ENCODE results near the gene BCKDK. TPM values are rescaled to one million over a fixed set of nuclear protein-coding genes. Genes with fewer than 3 reads are reported as not detected.
"Not testable (repeated sequence)": the region's sequence is repeated elsewhere in the genome, so short reads cannot be mapped to it uniquely, and the experiment has no call there.

BCKDK gene
- total RNA-seq, 1 donor from 2014 or later: 8.9 TPM

DNA sequence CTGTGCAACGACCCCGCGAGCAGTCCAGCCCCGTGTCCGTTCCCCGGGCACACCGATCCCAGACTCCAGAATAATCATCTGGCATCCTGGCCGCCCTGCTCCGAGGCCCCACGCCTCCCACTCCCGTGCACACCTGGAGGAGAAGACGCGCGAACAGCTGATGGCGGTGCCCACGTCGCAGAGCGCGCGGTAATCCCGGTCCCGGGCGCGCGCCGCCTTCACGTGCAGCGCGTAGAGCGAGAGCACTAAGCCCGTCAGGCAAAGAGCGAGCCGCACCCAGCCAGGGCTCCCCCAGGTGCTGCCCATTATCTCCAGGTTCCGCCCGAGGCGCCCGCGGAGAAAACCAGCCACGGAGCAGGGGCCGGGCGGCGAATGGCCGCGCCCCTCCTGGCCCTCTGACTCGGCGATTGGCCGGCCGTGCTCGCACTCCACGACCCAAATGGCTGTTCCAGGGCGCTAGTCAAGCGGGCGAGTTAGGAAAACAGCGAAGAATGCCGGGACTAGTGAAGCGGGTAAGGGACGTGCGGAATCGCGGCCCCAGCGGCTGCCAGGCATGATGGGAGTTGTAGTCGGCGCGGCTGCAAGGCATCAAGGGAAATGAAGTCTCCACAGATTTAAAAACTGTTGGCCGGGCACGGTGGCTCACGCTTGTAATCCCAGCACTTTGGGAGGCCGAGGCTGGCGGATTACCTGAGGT, 13.6 kb upstream of the BCKDK start, which contains the start of gene VKORC1:
TSS of gene VKORC1 (minus strand) at position 374 of the 697 bp plus-strand sequence. CDS start at position 306, 68 bp downstream.
- peak; percentile 94 for DNase-seq (ENCODE audit: low spot score)

DNA sequence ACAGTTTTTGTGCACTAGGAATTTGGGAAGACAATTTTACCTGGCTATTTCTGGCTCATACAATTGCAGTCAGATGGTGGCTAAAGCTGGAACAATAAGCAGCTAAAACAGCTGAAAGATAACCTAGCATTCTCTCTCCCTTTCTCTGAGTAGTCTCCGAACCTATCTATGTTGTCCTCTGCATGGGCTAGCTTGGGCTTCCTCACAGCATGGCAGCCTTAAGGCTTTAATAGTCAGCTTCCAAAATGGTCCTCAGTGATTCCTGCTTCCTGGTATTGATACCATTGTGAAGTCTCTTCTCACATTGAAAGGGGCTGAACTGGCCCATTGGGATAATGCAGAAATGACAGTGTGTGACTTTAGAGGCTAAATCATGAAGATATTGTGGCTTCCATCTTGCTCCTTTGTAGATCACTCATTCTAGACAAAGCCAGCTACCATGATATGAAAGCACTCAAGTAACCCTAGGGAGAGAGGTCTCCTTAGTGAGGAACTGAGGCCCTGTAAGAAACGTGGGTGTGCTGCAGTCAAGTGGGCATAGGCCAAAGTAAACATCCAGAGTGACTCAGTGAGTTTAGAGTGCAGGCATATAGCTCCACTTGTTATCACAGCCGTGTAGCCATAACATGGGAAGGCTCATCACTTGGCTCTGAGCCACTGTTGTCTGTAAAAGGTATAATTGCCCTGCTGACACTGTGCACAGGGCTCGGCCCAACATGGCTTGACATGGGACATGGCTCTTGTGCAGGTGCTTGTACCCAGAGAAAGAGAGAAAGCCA, 8.1 kb upstream of the BCKDK start:
- DNase-seq (ENCODE audit: low spot score): no peak

DNA sequence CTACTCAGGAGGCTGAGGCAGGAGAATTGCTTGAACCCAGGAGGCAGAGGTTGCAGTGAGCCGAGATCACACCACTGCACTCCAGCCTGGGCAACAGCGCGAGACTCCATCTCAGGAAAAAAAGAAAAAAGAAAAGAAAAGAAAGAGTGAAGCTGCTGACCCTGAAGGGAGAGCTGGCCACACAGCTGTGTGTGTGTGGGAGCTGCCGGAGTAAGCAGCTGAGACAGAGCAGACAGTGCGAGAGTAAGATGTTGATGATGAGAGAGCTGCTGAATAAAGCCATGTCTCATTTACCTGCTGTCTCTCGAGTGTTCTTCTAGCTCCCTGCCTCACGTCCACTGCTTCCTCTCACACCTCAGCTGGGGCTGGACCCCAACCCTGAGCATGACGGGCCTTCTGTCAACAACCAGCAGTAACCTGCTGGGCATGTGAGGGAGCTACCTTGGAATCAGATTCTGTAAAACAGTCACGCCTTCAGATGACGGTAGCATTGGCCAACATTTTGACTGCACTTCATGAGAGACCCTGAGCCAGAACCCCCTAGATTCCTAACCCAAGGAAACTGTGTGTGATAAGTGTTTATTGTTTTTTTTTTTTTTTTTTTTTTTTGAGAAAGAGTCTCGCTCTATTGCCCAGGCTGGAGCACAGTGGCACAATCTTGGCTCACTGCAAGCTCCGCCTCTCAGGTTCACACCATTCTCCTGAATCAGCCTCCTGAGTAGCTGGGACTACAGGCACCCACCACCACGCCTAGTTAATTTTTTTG, 7.1 kb upstream of the BCKDK start:
- not testable (repeated sequence) for DNase-seq (ENCODE audit: low spot score)

DNA sequence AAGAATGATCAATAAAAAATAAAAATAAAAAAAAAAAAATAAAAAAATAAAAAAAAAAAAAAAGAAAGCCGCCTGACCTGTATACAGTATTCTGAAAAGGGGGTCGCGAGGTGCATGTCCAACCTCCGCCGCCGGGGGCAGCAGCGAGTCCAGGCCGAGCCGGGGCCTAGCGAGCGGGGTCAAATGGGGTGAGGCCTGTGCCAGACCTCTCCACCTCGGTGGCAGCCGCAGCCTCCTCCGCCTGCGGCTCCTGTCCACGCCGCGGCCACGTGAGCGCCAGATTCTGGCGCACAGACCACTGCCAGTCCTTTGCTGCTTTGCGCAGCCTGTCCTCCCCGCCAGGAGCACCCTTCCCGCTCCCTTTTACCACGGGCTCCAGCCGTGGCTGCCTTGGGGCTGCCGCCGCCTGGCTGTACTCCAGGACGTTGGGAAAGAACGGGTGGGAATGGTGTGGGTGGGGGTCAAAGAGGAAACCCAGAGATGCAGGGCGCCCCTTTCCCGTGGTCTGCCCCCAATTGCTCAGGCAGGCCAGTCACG, 2.4 kb upstream of the BCKDK start:
- DNase-seq (ENCODE audit: low spot score): peak; percentile 70

DNA sequence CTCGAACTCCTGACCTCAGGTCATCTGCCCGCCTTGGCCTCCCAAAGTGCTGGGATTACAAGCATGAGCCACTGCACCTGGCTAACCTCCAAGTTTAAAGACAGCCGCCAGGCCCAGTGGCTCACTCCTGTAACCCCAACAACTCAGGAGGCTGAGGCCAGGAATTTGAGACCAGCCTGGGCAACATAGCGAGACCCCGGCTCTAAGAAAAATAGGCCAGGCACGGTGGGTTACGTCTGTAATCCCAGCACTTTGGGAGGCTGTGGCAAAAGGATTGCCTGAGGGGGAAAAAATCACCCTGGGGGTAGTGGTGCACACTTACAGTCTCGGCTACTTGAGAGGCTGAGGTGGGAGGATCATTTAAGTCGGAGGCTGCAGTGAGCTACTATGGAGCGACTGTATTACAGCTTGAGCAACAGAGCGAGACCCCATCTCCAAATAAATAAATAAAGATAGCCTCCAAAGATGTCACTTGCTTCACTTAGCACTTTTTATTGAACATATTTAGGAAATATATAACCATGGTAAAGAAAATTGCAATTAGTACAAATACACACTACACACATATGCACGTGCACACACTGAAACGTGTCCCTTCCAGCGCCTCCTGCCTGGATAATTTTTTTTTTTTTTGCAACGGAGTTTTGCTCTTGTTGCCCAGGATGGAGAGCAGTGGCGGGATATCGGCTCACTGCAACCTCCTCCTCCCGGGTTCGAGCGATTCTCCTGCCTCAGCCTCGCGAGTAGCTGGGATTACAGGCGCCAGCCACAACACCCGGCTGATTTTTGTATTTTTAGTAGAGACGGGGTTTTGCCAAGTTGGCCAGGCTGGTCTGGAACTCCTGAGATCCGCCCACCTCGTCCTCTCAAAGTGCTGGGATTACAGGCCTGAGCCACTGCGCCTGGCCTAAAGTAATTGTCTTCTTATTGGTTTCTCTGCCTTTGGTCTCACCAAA, 1.4 kb upstream of the BCKDK start:
- no peak for DNase-seq (ENCODE audit: low spot score)

DNA sequence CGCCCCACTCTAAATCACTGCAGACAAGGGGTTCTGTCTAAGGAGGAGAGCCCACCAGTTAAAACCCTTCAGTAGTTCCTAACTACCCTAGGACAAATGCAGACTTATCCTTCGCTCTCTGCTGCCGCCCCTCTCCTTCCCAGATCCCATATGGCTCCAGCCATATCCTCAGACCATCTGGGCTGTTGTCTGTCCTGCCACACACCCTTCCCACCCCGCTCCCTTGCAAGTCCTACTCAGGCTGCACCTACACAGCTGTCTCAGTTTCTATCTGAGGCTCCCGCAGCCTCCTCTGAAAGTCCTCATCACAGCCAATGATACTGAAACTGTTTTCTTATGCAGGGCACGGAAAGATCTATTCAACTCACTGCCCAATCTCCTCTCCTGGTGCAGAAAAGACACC, 720 bp upstream of the BCKDK start:
- no peak for DNase-seq (ENCODE audit: low spot score)

DNA sequence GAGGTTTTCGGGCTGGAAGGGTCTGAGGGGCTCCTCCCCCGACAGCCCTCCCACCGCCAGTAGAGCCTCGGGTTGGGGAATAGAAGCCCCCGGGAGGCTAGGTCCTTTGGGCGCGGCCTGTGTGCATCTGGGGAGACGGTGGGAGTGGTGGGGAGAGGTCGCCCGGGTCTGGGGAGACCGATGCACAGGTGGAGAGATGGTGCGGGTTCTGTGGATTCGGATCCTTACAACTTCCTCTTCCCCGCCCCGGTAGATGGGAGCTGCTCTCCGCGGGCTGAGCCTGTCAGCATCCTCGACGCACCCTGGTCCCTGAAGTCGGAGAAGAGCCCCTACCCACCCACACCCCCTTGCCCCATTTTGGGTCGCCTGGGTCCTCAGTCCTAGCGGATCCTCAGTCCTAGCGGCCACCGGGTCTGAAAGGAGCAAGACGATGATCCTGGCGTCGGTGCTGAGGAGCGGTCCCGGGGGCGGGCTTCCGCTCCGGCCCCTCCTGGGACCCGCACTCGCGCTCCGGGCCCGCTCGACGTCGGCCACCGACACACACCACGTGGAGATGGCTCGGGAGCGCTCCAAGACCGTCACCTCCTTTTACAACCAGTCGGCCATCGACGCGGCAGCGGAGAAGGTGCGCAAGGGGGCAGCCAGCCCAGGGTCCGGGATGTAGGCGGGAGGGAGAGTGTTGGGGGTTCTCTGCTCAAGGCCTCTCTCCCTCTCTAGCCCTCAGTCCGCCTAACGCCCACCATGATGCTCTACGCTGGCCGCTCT, 790 bp downstream of the BCKDK start:
- DNase-seq (ENCODE audit: low spot score): no peak

DNA sequence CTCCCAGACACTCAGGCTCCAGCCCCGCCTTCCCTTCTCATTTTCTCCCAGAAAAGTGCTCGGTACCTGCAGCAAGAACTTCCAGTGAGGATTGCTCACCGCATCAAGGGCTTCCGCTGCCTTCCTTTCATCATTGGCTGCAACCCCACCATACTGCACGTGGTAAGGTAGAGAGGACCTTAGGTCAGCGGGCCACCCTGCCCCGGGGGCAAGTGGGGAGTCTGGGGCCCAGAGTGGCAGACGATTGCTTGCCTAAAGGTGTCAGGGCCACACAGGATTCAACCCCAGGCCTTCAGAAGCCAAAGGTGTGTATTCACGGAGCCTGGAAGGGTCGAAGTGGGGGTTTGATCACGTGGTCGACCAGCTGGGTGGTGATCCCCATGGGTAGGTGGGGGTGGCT, 1.4 kb downstream of the BCKDK start:
- no peak for DNase-seq (ENCODE audit: low spot score)

DNA sequence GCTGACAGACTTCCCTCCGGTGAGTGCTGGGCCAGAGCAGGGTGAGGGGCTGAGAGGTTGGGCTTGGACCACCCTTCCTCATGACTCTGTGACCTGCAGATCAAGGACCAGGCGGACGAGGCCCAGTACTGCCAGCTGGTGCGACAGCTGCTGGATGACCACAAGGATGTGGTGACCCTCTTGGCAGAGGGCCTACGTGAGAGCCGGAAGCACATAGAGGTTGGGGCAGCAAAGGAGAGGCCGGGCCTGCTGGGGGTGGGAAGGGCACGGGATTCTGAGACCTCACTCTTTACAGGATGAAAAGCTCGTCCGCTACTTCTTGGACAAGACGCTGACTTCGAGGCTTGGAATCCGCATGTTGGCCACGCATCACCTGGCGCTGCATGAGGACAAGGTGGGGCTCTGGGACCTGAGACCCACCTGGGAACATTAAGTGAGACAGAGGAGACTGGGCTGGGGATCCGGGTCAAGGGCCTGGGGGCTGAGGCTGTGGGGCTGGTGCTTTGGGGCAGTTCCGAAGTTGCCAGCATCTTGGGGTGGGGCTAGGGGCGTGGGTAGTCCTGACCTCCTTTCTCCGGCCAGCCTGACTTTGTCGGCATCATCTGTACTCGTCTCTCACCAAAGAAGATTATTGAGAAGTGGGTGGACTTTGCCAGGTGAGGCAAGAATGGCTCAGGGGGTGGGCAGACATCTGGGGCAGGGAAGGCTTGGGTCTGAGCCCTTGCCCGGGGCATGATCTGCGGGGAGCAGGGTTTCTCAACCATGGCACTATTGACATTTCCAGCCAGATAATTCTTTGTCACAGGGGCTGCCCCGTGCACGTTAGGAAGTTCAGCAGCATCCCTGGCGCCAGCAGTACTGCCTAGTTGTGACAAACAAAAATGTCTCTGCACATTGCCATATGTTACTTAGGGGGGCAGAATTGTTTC, 2.2 kb downstream of the BCKDK start:
- no peak for DNase-seq (ENCODE audit: low spot score)

DNA sequence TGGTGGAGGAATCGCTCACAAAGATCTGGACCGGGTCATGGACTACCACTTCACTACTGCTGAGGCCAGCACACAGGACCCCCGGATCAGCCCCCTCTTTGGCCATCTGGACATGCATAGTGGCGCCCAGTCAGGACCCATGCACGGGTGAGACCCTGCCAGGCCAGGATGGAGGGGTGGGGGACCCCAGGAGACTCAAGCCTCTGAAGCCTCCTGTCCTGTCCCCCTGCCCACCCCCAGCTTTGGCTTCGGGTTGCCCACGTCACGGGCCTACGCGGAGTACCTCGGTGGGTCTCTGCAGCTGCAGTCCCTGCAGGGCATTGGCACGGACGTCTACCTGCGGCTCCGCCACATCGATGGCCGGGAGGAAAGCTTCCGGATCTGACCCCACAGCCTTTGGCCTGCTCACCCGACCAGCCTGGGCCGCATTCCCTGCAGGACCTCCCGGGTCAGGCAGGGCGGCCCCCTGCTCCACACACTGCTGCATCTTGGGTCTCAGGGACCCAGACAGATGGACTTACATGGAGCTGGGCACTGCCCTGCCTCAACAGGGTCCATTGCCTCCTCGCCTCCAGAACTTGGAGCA, 3.8 kb downstream of the BCKDK start:
- no peak for DNase-seq (ENCODE audit: low spot score)

DNA sequence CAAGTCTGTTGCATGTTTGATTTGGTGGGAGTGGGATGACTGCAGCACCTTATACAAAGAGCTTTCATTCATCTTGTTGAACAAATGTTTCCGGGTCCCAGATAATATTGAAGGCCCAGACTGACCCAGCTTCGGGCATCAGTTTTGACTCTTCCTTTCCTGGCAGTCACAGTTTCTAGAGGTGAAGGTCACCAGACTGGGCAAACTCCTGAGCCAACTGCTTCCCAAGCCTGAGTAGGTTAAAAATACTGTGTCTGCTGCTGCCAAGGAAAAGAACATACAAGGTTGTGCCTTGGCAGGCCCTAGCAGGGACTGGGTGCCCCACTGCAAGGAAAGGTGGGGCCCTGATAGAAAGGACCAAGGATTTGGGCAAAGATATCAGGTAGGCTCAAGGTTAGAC, 4.5 kb downstream of the BCKDK start:
- DNase-seq (ENCODE audit: low spot score): no peak

DNA sequence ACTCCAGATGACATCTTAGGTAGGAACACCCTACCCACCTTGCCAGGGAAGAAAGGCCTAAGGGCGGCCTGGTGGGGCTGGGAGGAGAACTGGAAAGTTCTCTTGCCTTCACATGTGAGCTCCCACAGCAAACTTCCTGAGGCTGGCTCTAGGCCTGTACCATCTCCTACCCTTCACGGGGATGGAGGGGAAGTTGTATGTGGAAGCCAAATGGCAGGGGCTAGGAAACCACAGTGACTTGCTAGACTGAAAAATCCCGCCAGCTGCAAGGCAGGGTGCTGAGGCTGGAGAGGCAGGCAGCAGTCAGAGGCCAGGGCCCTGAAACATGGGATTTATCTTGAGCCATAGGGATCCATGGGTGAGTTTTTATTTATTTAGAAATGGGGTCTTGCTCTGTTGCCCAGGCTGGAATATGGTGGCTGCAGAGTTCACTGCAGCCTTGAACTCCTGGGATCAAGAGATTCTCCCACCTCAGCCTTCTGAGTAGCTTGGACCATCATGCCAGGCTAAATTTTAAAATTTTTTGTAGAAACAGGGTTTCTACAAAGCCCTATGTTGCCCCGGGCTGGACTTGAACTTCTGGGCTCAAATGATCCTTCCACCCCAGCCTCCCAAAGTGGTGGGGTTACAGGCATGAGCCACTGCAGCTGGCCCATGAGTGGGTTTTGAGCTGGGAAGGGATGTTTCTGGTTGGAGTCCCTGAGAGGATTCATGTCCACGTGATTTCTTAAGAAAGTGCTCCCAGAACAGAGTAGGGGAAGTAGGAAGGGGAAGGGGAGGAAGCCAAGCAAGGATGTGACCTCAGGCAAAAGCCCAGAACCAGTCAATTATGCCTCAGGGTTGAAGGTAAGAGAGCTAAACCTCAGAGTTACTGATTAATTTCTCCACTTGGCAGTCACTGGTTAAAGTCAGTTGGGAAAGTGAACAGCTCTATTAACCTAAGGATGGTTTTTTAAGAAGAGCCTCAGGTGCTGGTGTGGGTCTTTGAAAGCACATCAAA, 5.2 kb downstream of the BCKDK start:
- no peak for DNase-seq (ENCODE audit: low spot score)

DNA sequence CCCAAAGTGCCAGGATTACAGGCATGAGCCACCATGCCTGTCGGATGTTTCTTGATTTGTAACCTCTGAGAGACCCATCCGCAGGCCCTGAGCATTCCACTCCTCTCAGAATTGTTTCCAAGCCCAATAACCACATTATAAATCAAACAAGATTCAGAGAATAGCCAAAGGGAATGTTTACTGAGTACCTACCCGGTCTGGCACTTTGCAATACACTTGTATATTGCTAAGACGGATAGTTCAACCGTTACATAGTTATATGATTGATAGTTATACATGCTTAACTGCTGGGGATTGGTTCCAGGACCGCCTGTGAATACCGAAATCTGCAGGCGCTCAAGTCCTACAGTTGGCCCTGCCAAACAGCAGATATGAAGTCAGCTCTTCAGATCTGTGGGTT, 6.3 kb downstream of the BCKDK start:
- DNase-seq (ENCODE audit: low spot score): no peak

DNA sequence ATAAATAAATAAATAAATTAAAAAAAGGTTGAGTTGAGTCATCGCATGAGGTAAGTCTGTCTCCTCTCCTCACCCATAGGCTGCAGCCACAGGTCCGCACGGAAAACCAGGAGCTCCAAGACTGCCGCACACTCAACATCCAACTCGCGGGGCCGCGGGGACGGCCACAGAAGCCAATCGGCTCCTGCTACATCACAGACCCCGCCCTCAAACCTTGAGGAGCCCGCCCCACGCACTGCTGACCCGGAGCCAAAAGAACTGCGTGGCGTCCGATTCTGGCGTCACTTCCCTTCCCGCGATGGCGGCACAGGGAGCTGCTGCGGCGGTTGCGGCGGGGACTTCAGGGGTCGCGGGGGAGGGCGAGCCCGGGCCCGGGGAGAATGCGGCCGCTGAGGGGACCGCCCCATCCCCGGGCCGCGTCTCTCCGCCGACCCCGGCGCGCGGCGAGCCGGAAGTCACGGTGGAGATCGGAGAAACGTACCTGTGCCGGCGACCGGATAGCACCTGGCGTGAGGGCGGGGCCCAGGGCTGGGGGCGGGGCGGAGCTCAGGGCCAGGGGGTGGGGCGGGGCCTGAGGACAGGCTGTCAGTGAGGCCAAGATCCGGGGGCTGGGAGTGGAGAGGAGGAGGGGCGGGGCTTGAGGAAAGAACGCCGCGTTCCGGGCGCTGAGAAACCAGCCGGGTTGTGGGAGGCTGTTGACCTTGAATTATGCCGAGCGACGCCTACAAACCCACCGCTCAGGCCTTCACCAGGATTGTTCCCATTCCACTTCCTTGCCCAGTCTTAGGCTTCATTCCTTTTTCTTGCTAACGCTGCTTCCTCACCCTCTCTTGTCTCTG, 9.4 kb downstream of the BCKDK start, which contains the start of gene KAT8:
TSS of gene KAT8 (plus strand) at position 281 of the 839 bp plus-strand sequence. CDS start at position 299, 18 bp downstream.
- DNase-seq (ENCODE audit: low spot score): peak; percentile 99

DNA sequence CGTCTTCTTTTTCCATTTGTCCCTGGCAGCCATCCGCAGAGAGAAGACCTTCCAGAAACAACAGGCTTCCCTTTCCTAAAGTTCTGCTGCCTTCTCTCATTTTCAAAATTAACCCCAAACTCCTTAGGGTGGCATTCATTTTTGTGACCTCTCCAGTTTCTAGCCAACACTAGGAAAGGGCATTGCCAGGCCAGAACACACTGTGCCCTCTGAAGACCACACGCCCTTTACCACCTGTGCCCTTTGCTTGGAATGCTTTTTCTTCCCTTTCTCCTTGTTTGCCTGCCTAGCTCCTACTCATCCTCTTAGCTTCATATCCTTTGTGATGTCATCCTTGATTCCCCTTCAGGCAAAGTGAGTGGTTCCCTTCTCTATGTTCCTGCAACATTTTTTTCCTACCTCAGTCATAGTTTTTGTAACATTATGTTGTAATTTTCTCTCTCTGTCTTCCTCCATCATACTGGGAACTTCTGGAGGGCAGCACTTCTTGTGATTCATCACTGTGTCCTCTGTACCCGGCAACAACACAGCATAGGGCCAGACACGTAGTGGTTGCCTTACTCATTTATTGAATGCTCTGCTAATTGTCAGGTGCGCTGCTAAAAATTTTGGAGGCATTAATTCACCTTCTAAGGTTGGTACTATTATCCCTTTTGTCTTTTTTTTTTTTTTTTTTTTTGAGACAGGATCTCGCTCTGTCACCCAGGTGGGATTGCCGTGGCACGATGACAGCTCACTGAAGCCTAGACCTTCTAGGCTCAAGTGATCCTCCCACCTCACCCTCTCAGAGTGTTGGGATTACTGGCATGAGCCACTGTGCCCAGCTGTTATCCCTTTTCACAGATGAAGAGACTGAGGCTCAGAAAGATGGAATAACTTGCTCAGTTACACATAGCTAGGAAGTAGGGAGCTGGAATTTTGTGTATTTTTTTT, 10.3 kb downstream of the BCKDK start:
- no peak for DNase-seq (ENCODE audit: low spot score)
